Superior temporal gyrus (tissue), 1 donor: Measurements from ENCODE around the gene KRTAP10-3.

ENCODE experiments used
- DNase-seq: peaks from one replicate; pipeline ENCODE4 v3.0.0-alpha.2; 2016; ENCODE audit errors: extremely low spot score

Gene KRTAP10-3

GRCh38 chr21:44518686-44519085 is 39.9 kb downstream of the KRTAP10-3 start:
- no peak for DNase-seq

DNA sequence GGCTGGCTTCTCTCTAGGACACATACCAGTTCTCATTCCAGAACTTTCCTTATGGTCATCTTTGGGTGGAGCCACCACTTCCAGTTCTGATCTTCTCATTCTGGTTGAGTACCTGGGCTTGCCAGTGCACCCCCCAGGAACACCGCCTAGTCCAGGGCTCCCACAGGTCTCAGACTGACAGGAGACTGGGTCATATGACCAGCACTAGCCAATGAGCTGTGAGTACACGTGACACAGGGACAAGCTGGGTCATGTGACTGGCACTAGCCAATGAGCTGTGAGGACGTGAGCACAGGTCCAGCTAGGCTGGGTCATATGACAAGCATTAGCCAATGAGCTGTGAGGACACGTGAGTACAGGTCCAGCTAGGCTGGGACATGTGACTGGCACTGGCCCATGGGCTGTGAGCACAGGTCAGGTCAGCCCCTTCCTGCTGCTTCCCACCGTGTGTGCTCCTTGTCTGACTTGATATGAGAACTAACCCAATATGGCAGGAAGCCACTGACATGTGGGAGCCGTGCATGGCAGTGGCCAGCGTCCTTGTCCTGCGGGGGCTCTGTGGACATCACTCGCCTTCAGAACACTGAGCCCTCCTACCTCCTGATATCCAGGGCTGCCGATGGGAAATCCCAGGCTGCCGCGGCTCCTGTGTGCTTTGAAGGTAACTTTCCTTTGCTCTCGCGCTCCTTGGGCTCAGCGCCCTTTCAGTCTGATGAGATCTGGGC is 41.3 kb downstream of the KRTAP10-3 start:
- DNase-seq, result peak; percentile 63

- no peak for DNase-seq
Measured at GRCh38 chr21:44516828-44517174, 41.8 kb downstream of the KRTAP10-3 start.

DNA sequence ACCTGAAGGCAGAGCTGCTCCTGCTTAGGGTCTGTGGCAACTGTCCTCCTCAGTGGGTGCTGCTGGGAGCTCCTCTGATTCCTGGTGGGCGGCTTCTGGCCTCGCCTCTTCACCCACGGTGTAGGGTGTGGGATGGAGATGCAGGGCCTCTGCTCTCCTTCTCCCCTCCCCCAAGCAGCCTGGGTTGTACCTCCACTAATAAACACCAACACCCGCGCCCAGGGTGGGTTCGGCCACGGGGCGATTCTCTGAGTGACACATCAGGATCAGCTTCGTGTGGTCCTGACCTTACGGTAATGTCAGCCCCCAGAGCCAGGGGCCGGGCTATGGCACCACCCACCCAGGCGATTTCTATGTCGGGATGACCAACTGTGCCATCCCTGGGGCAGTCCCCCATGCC is 42.3 kb downstream of the KRTAP10-3 start:
- DNase-seq, result no peak

GRCh38 chr21:44515359-44516165 is 43.0 kb downstream of the KRTAP10-3 start:
- no peak for DNase-seq

DNA sequence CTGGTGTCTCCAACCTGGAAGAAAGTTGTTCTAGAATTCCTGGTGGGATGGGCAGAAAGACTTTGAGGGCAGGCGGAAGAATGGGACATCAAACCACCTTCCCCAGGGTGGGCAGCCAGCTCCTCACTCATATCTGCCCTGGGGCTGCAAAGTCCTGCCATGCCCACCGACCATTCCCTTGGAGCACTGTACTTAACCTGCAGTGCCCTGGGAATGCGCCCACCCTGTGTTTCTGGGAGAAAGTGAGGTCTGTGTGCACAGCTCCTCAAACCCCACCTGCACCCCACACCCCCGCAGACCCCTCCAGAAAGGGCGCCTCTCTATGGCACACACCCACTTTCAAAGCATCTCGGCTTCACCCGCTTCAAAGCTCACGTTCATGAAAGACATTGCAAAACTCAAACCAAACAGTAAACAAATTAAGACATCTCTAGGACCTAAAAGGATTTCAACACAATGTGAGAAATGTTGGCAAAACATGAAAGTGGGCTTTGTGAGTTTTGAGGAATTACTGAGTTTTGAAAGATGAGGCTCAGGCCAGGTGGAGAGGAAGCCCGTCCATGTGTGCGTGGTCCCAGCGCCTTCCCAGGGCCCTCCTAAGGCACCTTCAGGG is 43.7 kb downstream of the KRTAP10-3 start:
- no peak for DNase-seq

- DNase-seq, result no peak
Measured at GRCh38 chr21:44514218-44514520, 44.4 kb downstream of the KRTAP10-3 start.

DNA sequence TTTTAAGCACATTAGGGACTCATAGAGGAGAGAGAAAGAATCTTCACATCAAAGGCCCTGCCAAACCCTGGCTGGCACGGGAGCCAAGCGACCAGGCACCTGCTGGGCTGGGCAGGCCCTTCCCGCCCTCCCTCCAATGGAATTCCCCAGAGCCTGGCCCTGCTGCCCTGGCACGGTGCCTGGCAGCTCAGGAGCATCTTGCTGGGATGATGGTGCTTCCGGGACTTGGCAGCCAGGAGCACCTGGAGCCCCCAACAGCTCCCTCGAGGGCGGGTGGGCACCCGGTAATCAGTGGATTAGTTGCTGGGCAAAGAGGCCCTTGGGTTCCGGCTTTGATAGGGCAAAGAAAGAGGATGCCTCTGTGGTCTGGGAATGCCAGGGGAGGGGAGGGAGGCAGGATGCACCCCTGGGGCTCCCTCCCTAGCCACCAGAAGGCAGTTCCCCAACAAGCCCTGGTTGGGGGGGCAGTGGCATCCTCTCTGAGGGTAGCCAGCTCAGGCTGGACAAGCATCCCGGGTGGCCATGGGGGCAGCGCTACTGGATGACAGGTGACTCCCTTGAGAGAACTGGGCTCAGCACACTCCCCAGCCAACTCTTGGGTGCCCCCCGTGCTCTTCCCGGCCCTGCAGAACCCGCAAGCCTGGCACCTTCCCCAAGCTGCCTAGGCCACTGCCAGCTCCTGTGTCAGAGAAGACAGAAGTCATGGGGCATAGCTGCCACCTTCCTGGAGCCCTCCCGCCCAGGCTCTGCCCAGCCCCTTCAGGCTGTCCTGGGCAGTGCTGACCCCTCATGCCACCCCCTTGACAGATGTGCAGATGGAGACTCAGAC is 45.0 kb downstream of the KRTAP10-3 start:
- no peak for DNase-seq

DNA sequence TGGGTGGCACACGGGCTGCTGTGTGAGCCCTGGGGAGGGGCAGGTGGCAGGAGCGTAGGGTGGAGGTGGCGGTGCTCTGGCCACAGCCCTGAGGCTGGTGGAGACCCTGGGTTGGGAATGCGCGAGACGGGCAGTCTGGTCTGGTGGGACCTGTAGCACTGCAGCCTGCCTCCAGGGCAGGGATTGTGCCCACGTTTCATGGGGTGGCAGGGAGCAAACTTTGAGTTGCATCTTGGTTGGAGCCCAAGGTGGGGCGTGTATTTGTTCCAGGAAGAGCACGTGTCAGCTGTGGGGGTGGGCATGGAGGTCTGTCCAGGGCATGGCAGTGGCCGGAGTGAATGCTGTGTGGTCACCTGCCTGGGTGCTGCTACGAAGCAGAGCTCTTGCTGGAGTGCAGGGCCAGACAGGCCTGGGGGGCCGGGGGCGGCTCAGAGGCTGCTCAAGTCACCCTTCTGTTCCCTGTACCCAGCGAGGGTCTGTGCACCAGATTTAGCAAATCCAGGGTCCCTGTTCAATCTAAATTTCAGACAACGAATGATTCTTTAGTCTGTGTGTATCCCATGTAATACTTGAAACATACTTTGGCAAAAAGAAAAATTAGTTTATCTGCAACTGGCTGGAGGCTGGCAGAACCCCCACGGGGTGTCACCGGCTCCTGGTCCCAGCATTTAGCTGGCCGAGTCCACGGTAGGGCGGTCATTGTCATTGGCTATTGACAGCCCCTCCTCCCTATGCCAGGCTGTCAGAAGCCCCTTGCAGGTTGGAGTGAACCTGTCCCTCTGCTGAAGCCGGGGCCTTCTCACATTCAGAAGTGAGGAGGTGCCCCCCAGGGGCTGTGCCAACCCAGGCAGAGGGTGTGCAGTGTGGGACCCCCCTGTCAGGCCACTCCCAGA is 45.9 kb downstream of the KRTAP10-3 start:
- DNase-seq, result no peak

- no peak for DNase-seq
Measured at GRCh38 chr21:44511938-44512275, 46.7 kb downstream of the KRTAP10-3 start.

- peak; percentile 12 for DNase-seq
Measured at GRCh38 chr21:44511219-44511937, 47.2 kb downstream of the KRTAP10-3 start.

DNA sequence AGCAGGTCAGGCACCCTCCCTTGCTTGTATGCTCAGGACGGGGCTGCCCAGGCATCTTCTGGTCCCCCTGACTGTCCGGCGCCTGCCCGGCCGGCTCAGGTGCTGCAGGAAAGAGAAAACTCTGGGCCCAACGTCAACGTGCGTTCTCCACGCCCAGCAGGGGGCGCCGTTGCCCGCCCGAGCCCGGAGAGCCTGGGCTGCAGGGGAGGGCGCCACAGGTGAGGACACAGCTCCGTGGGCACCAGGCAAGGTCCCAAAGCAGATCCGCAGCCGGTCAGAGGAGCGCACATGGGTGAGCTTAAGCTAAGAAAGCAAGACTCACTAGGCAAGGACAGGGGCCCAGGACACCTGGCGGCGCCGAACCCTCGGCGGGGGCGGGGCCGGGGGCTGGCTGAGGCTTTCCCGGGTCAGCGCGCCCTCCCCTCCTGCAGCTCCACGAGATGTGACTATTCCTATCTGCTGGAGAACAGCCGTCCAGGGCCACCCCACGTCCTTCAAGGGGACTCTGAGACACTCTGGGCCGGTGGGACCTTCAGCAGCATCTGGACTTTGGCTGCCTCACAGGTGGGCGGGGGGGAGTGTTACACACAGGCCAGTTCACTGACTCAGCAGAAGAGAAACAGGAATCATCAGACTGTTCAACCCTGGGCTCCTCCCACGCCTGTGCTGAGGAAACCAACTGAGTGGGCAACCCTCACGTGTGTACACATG is 47.9 kb downstream of the KRTAP10-3 start:
- DNase-seq, result no peak

DNA sequence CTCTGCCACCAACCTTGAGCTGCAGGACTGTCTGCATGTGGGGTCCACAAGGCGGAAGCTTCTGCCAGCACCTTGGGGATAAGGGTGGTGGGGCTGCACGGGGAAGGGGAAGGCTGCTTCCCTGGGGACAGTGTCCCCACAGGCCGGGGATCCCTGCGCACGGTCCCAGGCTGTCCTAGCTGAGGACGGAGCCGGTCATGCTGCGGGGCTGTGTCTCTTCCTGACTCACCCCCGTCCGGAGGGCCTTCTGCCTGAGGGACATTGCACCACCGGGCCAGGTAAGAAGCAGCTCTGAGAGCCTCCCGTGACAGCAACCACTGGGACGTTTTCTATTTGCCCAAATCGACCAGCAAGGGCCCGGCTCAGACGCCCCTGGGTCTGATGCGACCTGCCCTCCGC is 48.5 kb downstream of the KRTAP10-3 start:
- DNase-seq, result no peak

DNA sequence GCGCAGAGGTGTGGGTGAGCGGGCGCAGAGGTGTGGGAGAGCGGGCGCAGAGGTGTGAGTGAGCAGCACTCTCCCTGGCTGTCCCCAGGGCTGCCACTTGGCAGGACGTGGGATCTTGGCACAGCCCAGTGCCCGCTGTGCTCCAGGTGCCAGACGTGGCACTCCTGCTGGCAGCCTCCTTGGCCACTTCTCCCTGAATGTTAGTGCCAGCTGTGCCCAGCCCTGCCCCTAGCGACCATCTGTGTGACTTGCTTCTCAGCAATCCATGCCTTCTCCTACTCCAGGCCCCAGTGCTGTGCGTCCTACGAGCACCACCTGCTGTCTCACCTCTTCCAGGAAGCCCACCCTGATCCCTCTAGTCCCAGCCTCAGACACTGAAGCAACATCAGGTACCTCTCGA is 49.1 kb downstream of the KRTAP10-3 start:
- peak; percentile 12 for DNase-seq

GRCh38 chr21:44508711-44509445 is 49.7 kb downstream of the KRTAP10-3 start:
- no peak for DNase-seq

DNA sequence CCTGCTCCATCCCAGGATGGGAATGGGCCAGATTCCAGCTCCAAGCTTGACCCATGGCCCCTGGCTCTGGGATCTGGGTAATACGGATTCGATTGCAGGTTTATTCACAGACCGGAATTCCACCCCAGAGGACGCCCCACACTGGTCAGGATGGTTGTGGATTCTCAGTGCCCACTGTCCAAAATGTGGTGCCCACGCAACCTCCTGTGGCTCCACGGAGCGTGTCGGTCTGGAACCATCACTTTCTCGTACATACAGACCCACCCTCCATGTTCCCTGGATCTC is 50.2 kb downstream of the KRTAP10-3 start:
- no peak for DNase-seq
